ENCODE data around the gene SUGP2. TPM values are rescaled to one million over a fixed set of nuclear protein-coding genes. Genes with fewer than 3 reads are reported as not detected.
A peak's percentile ranks its signal among the peaks of the same experiment; 100 is the strongest.

The SUGP2 gene
- total RNA-seq, 2 donors from 2014 or later: 109 to 127 TPM

- no peaks in the 10 kb centered on the region for H3K36me3 Mint-ChIP-seq (ENCODE audit: low read depth)
- no peaks in the 10 kb centered on the region for H3K9me3 ChIP-seq (ENCODE audit: control insufficient read depth, low read length, poor library complexity, severe bottlenecking)
- H3K27ac Mint-ChIP-seq: no peak overlapping the region
- H3K4me1 Mint-ChIP-seq: peaks cover 3% of the 10 kb centered on the region
- DNase-seq: no peak
- no peak for ATAC-seq
- H3K27me3 Mint-ChIP-seq: no peaks in the 10 kb centered on the region
- no peak overlapping the region for H3K4me3 Mint-ChIP-seq
These were observed 21.7 kb upstream of the SUGP2 start for GRCh38 chr19:19054939-19055440.

DNA sequence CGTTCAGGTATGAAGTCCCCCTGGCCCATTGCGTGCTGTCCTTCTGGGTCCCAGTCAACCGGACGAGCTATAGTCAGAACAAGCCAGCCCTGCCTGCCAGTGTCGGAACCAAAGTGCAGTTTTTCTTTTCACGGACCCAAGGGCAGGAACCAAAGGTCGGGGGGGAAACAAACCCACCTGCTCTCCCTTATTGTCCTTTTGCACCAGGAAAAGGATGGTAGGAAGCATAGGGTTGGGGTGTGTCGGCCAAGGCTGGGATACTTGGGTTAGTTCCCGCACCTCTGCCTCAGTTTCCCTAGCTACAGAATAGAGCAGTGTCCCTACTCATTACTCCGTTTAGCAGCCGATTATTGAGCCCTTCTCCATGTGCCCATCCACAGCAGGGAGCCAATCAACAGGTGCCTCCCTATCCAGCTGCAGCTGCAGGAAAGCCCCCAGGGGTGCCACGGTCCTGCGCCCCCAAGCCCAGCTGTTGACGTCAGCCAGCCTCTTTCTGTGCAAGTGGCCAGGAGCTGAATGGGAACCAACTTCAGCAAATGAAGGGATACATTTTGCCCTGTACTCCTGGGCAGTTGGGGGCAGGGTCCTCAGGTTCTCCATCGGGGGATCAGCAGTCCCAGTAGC lies 21.1 kb upstream of the SUGP2 start:
- DNase-seq (no peak), ATAC-seq (no peak)
- Mint-ChIP-seq H3K27me3 (no peaks in the 10 kb centered on the region), H3K27ac (no peak overlapping the region), H3K4me1 (no peaks in the 10 kb centered on the region), H3K4me3 (no peak overlapping the region), H3K36me3 (ENCODE audit: low read depth) (no peaks in the 10 kb centered on the region)
- H3K9me3 ChIP-seq (ENCODE audit: control insufficient read depth, low read length, poor library complexity, severe bottlenecking): no peaks in the 10 kb centered on the region

- Mint-ChIP-seq H3K27ac (no peak overlapping the region), H3K27me3 (no peaks in the 10 kb centered on the region), H3K36me3 (ENCODE audit: low read depth) (no peaks in the 10 kb centered on the region), H3K4me3 (no peak overlapping the region), H3K4me1 (no peaks in the 10 kb centered on the region)
- ATAC-seq (peak; percentile 71), DNase-seq (peak; percentile 50 to 62 (median 55))
- H3K9me3 ChIP-seq (ENCODE audit: control insufficient read depth, low read length, poor library complexity, severe bottlenecking): no peaks in the 10 kb centered on the region
These were observed 20.4 kb upstream of the SUGP2 start for GRCh38 chr19:19053508-19054314.

- H3K27me3 Mint-ChIP-seq: no peaks in the 10 kb centered on the region
- no peak overlapping the region for H3K27ac Mint-ChIP-seq
- no peaks in the 10 kb centered on the region for H3K36me3 Mint-ChIP-seq (ENCODE audit: low read depth)
- DNase-seq (no peak), ATAC-seq (no peak)
- H3K9me3 ChIP-seq (ENCODE audit: control insufficient read depth, low read length, poor library complexity, severe bottlenecking): no peaks in the 10 kb centered on the region
- no peaks in the 10 kb centered on the region for H3K4me1 Mint-ChIP-seq
- no peak overlapping the region for H3K4me3 Mint-ChIP-seq
These were observed 19.6 kb upstream of the SUGP2 start for GRCh38 chr19:19052921-19053320.

DNA sequence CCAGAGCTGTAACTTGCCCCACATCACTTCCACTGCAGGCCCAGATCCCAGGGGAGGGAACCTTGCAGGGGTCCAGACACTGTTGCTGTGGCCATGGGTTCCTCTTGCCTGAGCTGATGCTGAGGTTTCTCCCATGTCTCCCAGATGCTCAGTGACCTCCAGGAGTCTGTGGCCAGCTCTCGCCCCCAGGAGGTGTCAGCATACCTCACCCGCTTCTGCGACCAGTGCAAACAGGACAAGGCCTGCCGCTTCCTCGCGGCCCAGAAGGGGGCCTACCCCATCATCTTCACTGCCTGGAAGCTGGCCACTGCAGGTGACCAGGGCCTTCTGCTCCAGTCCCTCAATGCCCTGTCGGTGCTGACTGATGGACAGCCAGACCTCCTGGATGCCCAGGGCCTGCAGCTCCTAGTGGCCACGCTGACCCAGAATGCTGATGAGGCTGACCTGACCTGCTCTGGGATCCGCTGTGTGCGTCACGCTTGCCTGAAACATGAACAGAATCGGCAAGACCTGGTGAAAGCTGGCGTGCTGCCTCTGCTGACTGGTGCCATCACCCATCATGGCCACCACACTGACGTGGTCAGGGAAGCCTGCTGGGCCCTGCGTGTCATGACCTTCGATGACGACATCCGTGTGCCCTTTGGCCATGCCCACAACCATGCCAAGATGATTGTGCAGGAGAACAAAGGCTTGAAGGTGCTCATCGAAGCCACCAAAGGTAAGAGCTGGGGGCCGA lies 18.3 kb upstream of the SUGP2 start:
- DNase-seq (no peak), ATAC-seq (no peak)
- Mint-ChIP-seq H3K27ac (no peak overlapping the region), H3K4me1 (no peaks in the 10 kb centered on the region), H3K4me3 (no peak overlapping the region), H3K36me3 (ENCODE audit: low read depth) (no peaks in the 10 kb centered on the region), H3K27me3 (no peaks in the 10 kb centered on the region)
- no peaks in the 10 kb centered on the region for H3K9me3 ChIP-seq (ENCODE audit: control insufficient read depth, low read length, poor library complexity, severe bottlenecking)

DNA sequence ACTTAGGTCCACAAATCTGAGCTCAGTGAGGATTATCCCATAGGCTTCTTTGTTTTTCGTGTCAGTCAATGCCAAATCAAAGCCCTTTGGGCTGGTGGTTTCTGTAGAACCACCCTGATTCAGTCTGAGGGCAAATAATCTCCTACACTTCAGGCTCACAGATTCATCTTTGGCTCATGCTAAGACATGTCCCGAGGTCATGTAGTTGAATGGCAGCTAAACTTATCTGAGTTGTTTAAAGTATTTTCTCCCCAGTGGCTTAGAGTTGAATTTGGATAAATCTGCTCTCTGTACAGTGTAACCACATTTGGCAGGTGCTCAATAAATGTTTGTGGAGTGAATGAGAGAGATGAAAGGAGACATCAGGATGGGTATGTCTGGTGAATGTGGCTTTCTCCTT lies 17.4 kb upstream of the SUGP2 start:
- Mint-ChIP-seq H3K27me3 (no peaks in the 10 kb centered on the region), H3K4me1 (no peaks in the 10 kb centered on the region), H3K27ac (no peak overlapping the region), H3K36me3 (ENCODE audit: low read depth) (no peaks in the 10 kb centered on the region), H3K4me3 (no peak overlapping the region)
- no peaks in the 10 kb centered on the region for H3K9me3 ChIP-seq (ENCODE audit: control insufficient read depth, low read length, poor library complexity, severe bottlenecking)
- DNase-seq: no peak
- ATAC-seq: no peak

DNA sequence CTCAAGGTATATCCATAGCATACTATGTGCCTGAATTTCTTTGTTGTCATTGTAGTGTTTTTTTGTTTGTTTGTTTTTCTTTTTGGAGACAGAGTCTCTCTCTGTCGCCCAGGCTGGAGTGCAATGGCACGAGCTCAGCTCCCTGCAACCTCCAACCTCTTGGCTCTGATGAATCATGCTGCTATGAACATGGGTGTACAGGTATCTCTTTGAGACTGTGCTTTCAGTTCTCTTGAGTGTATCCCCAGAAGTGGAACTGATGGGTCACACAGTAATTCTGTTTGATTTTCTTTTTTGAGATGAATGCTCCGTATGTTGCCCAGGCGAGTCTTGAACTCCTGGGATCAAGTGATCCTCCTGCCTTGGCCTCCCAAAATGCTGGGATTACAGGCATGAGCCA lies 16.8 kb upstream of the SUGP2 start:
- DNase-seq (no peak), ATAC-seq (no peak)
- no peaks in the 10 kb centered on the region for H3K27me3 Mint-ChIP-seq
- H3K36me3 Mint-ChIP-seq (ENCODE audit: low read depth): no peaks in the 10 kb centered on the region
- no peaks in the 10 kb centered on the region for H3K9me3 ChIP-seq (ENCODE audit: control insufficient read depth, low read length, poor library complexity, severe bottlenecking)
- H3K4me1 Mint-ChIP-seq: no peaks in the 10 kb centered on the region
- H3K4me3 Mint-ChIP-seq: no peak overlapping the region
- no peak overlapping the region for H3K27ac Mint-ChIP-seq

DNA sequence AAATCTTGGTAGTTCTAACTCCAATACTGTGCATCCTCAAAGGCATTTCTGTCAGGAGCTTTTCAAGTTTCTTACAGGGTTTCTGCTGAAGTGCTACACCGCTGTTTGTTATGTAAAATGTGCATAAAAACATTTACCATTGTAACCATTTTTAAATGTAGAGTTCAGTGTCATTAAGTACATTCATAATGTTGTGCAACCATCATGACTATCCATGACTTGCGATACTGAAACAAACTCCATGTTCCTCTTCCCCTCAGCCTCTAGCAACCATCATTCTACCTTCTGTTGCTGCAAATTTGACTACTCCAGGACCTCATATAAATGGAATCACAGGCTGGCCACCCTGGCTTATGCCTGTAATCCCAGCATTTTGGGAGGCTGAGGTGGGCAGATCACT lies 16.1 kb upstream of the SUGP2 start:
- Mint-ChIP-seq H3K4me1 (no peaks in the 10 kb centered on the region), H3K27me3 (no peaks in the 10 kb centered on the region), H3K27ac (no peak overlapping the region), H3K4me3 (no peak overlapping the region), H3K36me3 (ENCODE audit: low read depth) (no peaks in the 10 kb centered on the region)
- no peaks in the 10 kb centered on the region for H3K9me3 ChIP-seq (ENCODE audit: control insufficient read depth, low read length, poor library complexity, severe bottlenecking)
- ATAC-seq (no peak), DNase-seq (no peak)

DNA sequence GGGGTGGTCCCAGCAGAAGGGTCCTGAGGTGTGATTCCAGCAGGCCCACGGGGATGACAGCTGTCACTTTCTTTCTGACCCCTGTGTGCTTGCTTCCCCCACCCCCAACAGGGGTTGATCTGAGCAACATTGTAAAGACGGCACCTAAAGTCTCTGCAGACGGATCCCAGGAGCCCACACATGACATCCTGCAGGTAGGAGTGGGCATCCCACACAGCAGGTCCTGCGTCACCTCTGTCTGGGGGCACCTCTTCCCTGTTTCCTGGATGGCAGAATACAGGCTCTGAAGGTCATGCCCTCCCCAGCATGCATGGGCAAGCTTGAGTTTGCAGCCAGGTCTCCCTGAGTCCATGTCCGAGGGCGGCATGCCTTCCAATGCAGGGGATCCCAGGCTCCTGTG lies 10.6 kb upstream of the SUGP2 start:
- ATAC-seq: no peak
- H3K27ac Mint-ChIP-seq: no peak overlapping the region
- peaks cover 9% of the 10 kb centered on the region for H3K4me1 Mint-ChIP-seq
- no peaks in the 10 kb centered on the region for H3K27me3 Mint-ChIP-seq
- no peaks in the 10 kb centered on the region for H3K9me3 ChIP-seq (ENCODE audit: control insufficient read depth, low read length, poor library complexity, severe bottlenecking)
- DNase-seq: no peak
- H3K36me3 Mint-ChIP-seq (ENCODE audit: low read depth): no peaks in the 10 kb centered on the region
- H3K4me3 Mint-ChIP-seq: no peak overlapping the region

- ATAC-seq (no peak), DNase-seq (no peak)
- Mint-ChIP-seq H3K4me3 (no peak overlapping the region), H3K27ac (no peak overlapping the region), H3K27me3 (no peaks in the 10 kb centered on the region), H3K4me1 (peaks cover 9% of the 10 kb centered on the region), H3K36me3 (ENCODE audit: low read depth) (no peaks in the 10 kb centered on the region)
- H3K9me3 ChIP-seq (ENCODE audit: control insufficient read depth, low read length, poor library complexity, severe bottlenecking): no peaks in the 10 kb centered on the region
These were observed 10.2 kb upstream of the SUGP2 start for GRCh38 chr19:19043481-19043880.

DNA sequence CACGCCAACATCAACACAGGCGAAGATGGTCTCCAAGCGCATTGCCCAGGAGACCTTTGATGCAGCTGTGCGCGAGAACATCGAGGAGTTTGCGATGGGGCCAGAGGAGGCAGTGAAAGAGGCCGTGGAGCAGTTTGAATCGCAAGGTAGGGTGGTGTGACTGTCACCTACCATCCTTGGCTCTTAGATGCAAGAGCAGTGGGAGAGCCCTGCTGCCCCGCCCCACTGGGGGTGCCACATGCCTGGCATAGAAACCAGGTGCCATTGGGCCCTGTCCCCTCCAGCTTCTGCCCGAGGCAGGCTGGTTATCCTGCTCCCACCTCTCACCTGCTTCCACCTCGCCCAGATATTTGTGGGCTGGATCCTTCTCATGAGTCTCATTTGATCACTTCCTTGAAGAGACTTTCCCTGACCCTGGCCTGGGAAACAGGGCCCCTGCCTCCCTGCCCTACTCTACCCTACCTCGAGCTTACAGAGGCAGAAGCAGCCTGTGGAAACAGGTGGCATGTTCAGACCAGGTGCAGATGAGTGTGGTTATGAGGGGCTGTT lies 9.5 kb upstream of the SUGP2 start:
- H3K4me1 Mint-ChIP-seq: peaks cover 9% of the 10 kb centered on the region
- H3K27ac Mint-ChIP-seq: no peak overlapping the region
- no peak for DNase-seq
- no peaks in the 10 kb centered on the region for H3K36me3 Mint-ChIP-seq (ENCODE audit: low read depth)
- no peak overlapping the region for H3K4me3 Mint-ChIP-seq
- no peaks in the 10 kb centered on the region for H3K9me3 ChIP-seq (ENCODE audit: control insufficient read depth, low read length, poor library complexity, severe bottlenecking)
- no peaks in the 10 kb centered on the region for H3K27me3 Mint-ChIP-seq
- ATAC-seq: no peak

DNA sequence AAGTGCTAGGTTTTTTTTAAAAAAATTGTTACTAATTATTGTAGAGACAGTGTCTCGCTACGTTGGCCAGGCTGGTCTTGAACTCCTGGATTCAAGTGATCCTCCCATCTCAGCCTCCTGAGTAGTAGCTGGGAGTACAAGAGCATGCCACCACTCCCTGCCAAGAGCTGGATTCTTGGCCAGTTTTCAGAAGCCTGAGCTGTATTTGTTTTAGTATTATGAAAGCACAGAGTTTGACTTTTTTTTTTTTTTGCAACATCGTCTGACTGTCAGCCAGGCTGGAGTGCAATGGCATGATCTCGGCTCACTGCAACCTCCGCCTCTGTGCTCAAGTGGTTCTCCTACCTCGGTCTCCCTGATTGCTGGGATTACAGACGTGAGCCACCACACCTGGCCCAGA lies 7.1 kb upstream of the SUGP2 start:
- no peaks in the 10 kb centered on the region for H3K9me3 ChIP-seq (ENCODE audit: control insufficient read depth, low read length, poor library complexity, severe bottlenecking)
- Mint-ChIP-seq H3K36me3 (ENCODE audit: low read depth) (no peaks in the 10 kb centered on the region), H3K27ac (no peak overlapping the region), H3K4me3 (no peak overlapping the region), H3K27me3 (no peaks in the 10 kb centered on the region), H3K4me1 (peaks cover 9% of the 10 kb centered on the region)
- DNase-seq: no peak
- no peak for ATAC-seq

DNA sequence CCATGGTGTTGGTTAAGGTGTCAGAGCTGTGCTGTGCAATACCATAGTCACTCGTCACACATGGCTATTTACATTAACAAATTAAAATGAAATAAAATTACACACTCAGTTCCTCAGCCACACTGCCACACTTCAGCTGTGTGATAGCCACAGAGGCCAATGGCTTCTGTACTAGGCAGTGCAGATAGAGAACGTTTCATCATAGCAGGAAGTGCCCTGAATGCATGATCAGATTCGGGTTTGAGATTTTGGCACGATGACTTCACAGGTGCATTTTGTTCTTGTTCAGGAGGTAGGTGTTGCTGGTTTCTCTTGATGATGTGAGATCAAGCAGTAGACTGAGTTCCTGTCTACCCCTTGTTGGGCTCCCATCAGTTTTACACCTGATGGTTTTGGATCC lies 6.6 kb upstream of the SUGP2 start:
- no peak overlapping the region for H3K27ac Mint-ChIP-seq
- DNase-seq (no peak), ATAC-seq (peak; percentile 60)
- no peaks in the 10 kb centered on the region for H3K9me3 ChIP-seq (ENCODE audit: control insufficient read depth, low read length, poor library complexity, severe bottlenecking)
- H3K4me3 Mint-ChIP-seq: no peak overlapping the region
- H3K27me3 Mint-ChIP-seq: no peaks in the 10 kb centered on the region
- no peaks in the 10 kb centered on the region for H3K36me3 Mint-ChIP-seq (ENCODE audit: low read depth)
- H3K4me1 Mint-ChIP-seq: peaks cover 9% of the 10 kb centered on the region

Data from T-helper 17 cell (primary cell).